CD14-positive monocyte (primary cell): Measurements from ENCODE around the gene ZNF423. TPM values are rescaled to one million over a fixed set of nuclear protein-coding genes. Genes with fewer than 3 reads are reported as not detected.

Experiments
- DNase-seq, 3 donors: peaks; one replicate each; pipeline ENCODE4 v3.0.0-alpha.2; 2011 to 2022
- H2AFZ ChIP-seq: 2 replicates; pipeline ENCODE4 v1.6.0; 2012; ENCODE audit warnings: mild to moderate bottlenecking, low read depth, low read length, inconsistent platforms; ENCODE audit not compliant: insufficient read depth, poor library complexity, severe bottlenecking
- H3K27ac ChIP-seq, 2 donors: 1 replicate in 1 of 2; 2 replicates in 1 of 2; pipeline ENCODE4 v1.5.1; 2012 to 2013; ENCODE audit warnings: low read length in 2 of 2, control low read depth in 1 of 2, inconsistent platforms in 1 of 2, low read depth in 1 of 2, mild to moderate bottlenecking in 1 of 2
- H3K27me3 ChIP-seq, 2 donors: one replicate each; pipeline versions ENCODE4 v1.6.0 to v1.6.1; 2011 to 2013; ENCODE audit warnings: low read length in 2 of 2; ENCODE audit not compliant: control insufficient read depth in 2 of 2, insufficient read depth in 2 of 2
- H3K36me3 ChIP-seq, 2 donors: replicated peaks in 1 of 2; 1 replicate in 1 of 2; 2 replicates in 1 of 2; pipeline versions ENCODE4 v1.5.1 to v1.6.1; 2012 to 2013; ENCODE audit warnings: low read length in 2 of 2, control low read depth in 1 of 2, inconsistent platforms in 1 of 2, mild to moderate bottlenecking in 1 of 2; ENCODE audit not compliant: insufficient read depth in 2 of 2, control insufficient read depth in 1 of 2
- H3K4me1 ChIP-seq, 2 donors: 1 replicate in 1 of 2; 2 replicates in 1 of 2; pipeline versions ENCODE4 v1.5.1 to v1.6.1; 2012 to 2013; ENCODE audit warnings: low read length in 2 of 2, control low read depth in 1 of 2, inconsistent platforms in 1 of 2, mild to moderate bottlenecking in 1 of 2, moderate library complexity in 1 of 2; ENCODE audit not compliant: insufficient read depth in 2 of 2, control insufficient read depth in 1 of 2
- H3K4me2 ChIP-seq: replicated peaks from 2 replicates; pipeline ENCODE3; 2012; ENCODE audit warnings: low read length, moderate library complexity, mild to moderate bottlenecking; ENCODE audit not compliant: poor library complexity, severe bottlenecking; ENCODE audit errors: extremely low read depth
- H3K4me3 ChIP-seq, 3 experiments: fragments of 200-600 bp in 1 of 3; sonication (generic) in 1 of 3; replicated peaks in 1 of 3; 1 replicate in 2 of 3; 2 replicates in 1 of 3; pipeline ENCODE4 v1.5.1; 2011 to 2013; ENCODE audit warnings: low read length in 3 of 3, mild to moderate bottlenecking in 3 of 3, control low read depth in 2 of 3, low read depth in 2 of 3, inconsistent platforms in 1 of 3, moderate library complexity in 1 of 3
- H3K79me2 ChIP-seq: 2 replicates; pipeline ENCODE4 v1.6.0; 2012; ENCODE audit warnings: mild to moderate bottlenecking, control low read depth, inconsistent platforms, low read length, moderate library complexity; ENCODE audit not compliant: insufficient read depth
- H3K9ac ChIP-seq: 2 replicates; pipeline ENCODE4 v1.6.0; 2017; ENCODE audit warnings: low read length, mild to moderate bottlenecking; ENCODE audit not compliant: insufficient read depth, poor library complexity, severe bottlenecking
- H3K9me3 ChIP-seq, 2 donors: replicated peaks in 1 of 2; 1 replicate in 1 of 2; 2 replicates in 1 of 2; pipeline versions ENCODE4 v1.5.1 to v1.6.1; 2012 to 2013; ENCODE audit warnings: low read length in 2 of 2, control low read depth in 1 of 2; ENCODE audit not compliant: control insufficient read depth in 1 of 2, insufficient read depth in 1 of 2
- H4K20me1 ChIP-seq: 2 replicates; pipeline ENCODE4 v1.6.0; 2012; ENCODE audit warnings: mild to moderate bottlenecking, low read length, control low read depth, moderate library complexity; ENCODE audit not compliant: insufficient read depth
- H3K27ac Mint-ChIP-seq, 7 donors: one replicate each; pipeline ENCODE4 v1.8.0; 2020; ENCODE audit warnings: mild to moderate bottlenecking in 7 of 7, mixed read lengths in 7 of 7, moderate library complexity in 6 of 7, inconsistent platforms in 2 of 7
- H3K27me3 Mint-ChIP-seq, 3 donors: one replicate each; pipeline ENCODE4 v1.8.0; 2021 to 2022; ENCODE audit warnings: low read depth in 3 of 3, mild to moderate bottlenecking in 3 of 3, mixed read lengths in 3 of 3, moderate library complexity in 3 of 3, inconsistent platforms in 1 of 3
- H3K36me3 Mint-ChIP-seq, 2 donors: one replicate each; pipeline ENCODE4 v1.8.0; 2020; ENCODE audit warnings: mixed read lengths in 2 of 2, inconsistent platforms in 1 of 2, mild to moderate bottlenecking in 1 of 2
- H3K4me1 Mint-ChIP-seq: one replicate; pipeline ENCODE4 v1.8.0; 2020; ENCODE audit warnings: mild to moderate bottlenecking, mixed read lengths
- H3K4me3 Mint-ChIP-seq, 2 donors: one replicate each; pipeline ENCODE4 v1.8.0; 2020; ENCODE audit warnings: mild to moderate bottlenecking in 2 of 2, mixed read lengths in 2 of 2, moderate library complexity in 1 of 2
- H3K9me3 Mint-ChIP-seq, 7 donors: one replicate each; pipeline ENCODE4 v1.8.0; 2020 to 2022; ENCODE audit warnings: mixed read lengths in 7 of 7, mild to moderate bottlenecking in 6 of 7, moderate library complexity in 6 of 7, inconsistent platforms in 2 of 7
- CTCF ChIP-seq: fragments of 200-600 bp; IDR thresholded peaks from one replicate; pipeline ENCODE4 v1.8.0; 2022; ENCODE audit warnings: antibody characterized with exemption, mild to moderate bottlenecking
- WGBS: methylation state at CpG from one replicate; pipeline ENCODE4 v1.1.5; 2013; ENCODE audit warnings: missing lambda C conversion rate; ENCODE audit not compliant: insufficient coverage; 5-methylcytosine and 5-hydroxymethylcytosine counted together
- intact Hi-C, 2 donors: fragments of 100-400 bp; cut with micrococcal nuclease; formaldehyde crosslinking; loops; one replicate each; pipeline versions ENCODE4 v1.15.0 to v1.15.1; 2023
- polyA plus RNA-seq, 3 donors: library from polyadenylated mRNA; depleted of rRNA in 1 of 3; unstranded in 2 of 3; stranded (reverse) in 1 of 3; fragments of 300-500 nt in 2 of 3; fragments of >200 nt in 1 of 3; fragmentation: Illumina TruSeq in 2 of 3; gene quantifications; 1 replicate in 2 of 3; 2 replicates in 1 of 3; pipeline ENCODE4 v1.2.3, GENCODE V29; 2012 to 2021

Gene ZNF423
- polyA plus RNA-seq, 3 donors: not detected

GRCh38 chr16:49712542-49712941, 143.4 kb downstream of the ZNF423 start:
- Histone ChIP-seq H3K9ac (no peak overlapping the region), H3K36me3 (no peaks in the 10 kb centered on the region), H3K4me2 (no peak overlapping the region), H3K27me3 (no peaks in the 10 kb centered on the region), H3K9me3 (no peaks in the 10 kb centered on the region), H3K79me2 (no peaks in the 10 kb centered on the region), H3K27ac (no peak overlapping the region), H4K20me1 (no peaks in the 10 kb centered on the region), H3K4me1 (no peaks in the 10 kb centered on the region), H2AFZ (no peak overlapping the region), H3K4me3 (no peak overlapping the region)
- 96% methylated on average over 16 of the region's 16 CpGs for WGBS
- H3K27ac Mint-ChIP-seq: no peak overlapping the region
- DNase-seq: no peak
- H3K4me1 Mint-ChIP-seq: no peaks in the 10 kb centered on the region
- H3K36me3 Mint-ChIP-seq: no peaks in the 10 kb centered on the region
- peaks cover 0 to 3% (median 0%) of the 10 kb centered on the region in 7 donors for H3K9me3 Mint-ChIP-seq
- H3K4me3 Mint-ChIP-seq: no peak overlapping the region
- intact Hi-C loops: no loop called here
- H3K27me3 Mint-ChIP-seq: peaks cover 0 to 7% (median 2%) of the 10 kb centered on the region in 3 donors
- TF ChIP-seq CTCF: no peak

GRCh38 chr16:49712106-49712505, 143.8 kb downstream of the ZNF423 start:
- no peak for DNase-seq
- H2AFZ ChIP-seq: no peak overlapping the region
- H3K36me3 ChIP-seq: no peaks in the 10 kb centered on the region
- peaks cover 0 to 7% (median 0%) of the 10 kb centered on the region in 3 donors for H3K27me3 Mint-ChIP-seq
- H3K4me2 ChIP-seq: no peak overlapping the region
- H3K4me3 Mint-ChIP-seq: no peak overlapping the region
- H3K27ac ChIP-seq: no peak overlapping the region
- TF ChIP-seq CTCF: no peak
- H3K9me3 ChIP-seq: no peaks in the 10 kb centered on the region
- H3K79me2 ChIP-seq: no peaks in the 10 kb centered on the region
- no peaks in the 10 kb centered on the region for H3K36me3 Mint-ChIP-seq
- no peak overlapping the region for H3K9ac ChIP-seq
- 91% methylated on average over 7 of the region's 9 CpGs for WGBS
- no peaks in the 10 kb centered on the region for H3K27me3 ChIP-seq
- peak overlapping the region in 1 of 7 donors; percentile 27 for H3K27ac Mint-ChIP-seq
- H3K4me3 ChIP-seq: no peak overlapping the region
- no peaks in the 10 kb centered on the region for H3K4me1 ChIP-seq
- H4K20me1 ChIP-seq: no peaks in the 10 kb centered on the region
- intact Hi-C loops: no loop called here
- no peaks in the 10 kb centered on the region for H3K4me1 Mint-ChIP-seq
- H3K9me3 Mint-ChIP-seq: peaks cover 0 to 3% (median 0%) of the 10 kb centered on the region in 7 donors
